ENCODE data around the gene EPB41.
"Not testable (repeated sequence)": the region's sequence is repeated elsewhere in the genome, so short reads cannot be mapped to it uniquely, and the experiment has no call there.

EPB41 gene

GRCh38 chr1:29056256-29056655 is 141.9 kb downstream of the EPB41 start:
- no peak for FAIRE-seq

- no peak for FAIRE-seq
These were observed 143.3 kb downstream of the EPB41 start for GRCh38 chr1:29057700-29058099.

- FAIRE-seq = no peak
These were observed 148.0 kb downstream of the EPB41 start for GRCh38 chr1:29062157-29062942.

GRCh38 chr1:29064064-29064463 is 149.7 kb downstream of the EPB41 start:
- no peak for FAIRE-seq

- no peak for FAIRE-seq
These were observed 162.8 kb downstream of the EPB41 start for GRCh38 chr1:29077155-29077554.

GRCh38 chr1:29079916-29080629 is 165.7 kb downstream of the EPB41 start:
- FAIRE-seq = not testable (repeated sequence)

GRCh38 chr1:29081201-29081600 is 166.8 kb downstream of the EPB41 start:
- no peak for FAIRE-seq

GRCh38 chr1:29082519-29082918 is 168.2 kb downstream of the EPB41 start:
- no peak for FAIRE-seq

GRCh38 chr1:29083317-29084195 is 169.2 kb downstream of the EPB41 start:
- FAIRE-seq = peak; percentile 82

GRCh38 chr1:29084196-29084521 is 169.8 kb downstream of the EPB41 start:
- FAIRE-seq = no peak

GRCh38 chr1:29090937-29091618 is 176.7 kb downstream of the EPB41 start:
- no peak for FAIRE-seq

- FAIRE-seq = not testable (repeated sequence)
These were observed 178.3 kb downstream of the EPB41 start for GRCh38 chr1:29092704-29093103.

GRCh38 chr1:29094433-29094832 is 180.1 kb downstream of the EPB41 start:
- FAIRE-seq = no peak

- FAIRE-seq = no peak
These were observed 180.6 kb downstream of the EPB41 start for GRCh38 chr1:29094954-29095353.

- FAIRE-seq = no peak
These were observed 182.0 kb downstream of the EPB41 start for GRCh38 chr1:29096231-29096886.

- no peak for FAIRE-seq
These were observed 184.9 kb downstream of the EPB41 start for GRCh38 chr1:29099286-29099685.

- FAIRE-seq = no peak
These were observed 186.1 kb downstream of the EPB41 start for GRCh38 chr1:29100487-29100886.

- FAIRE-seq = no peak
These were observed 191.5 kb downstream of the EPB41 start for GRCh38 chr1:29105822-29106221.

GRCh38 chr1:29108041-29108440 is 193.7 kb downstream of the EPB41 start:
- not testable (repeated sequence) for FAIRE-seq

GRCh38 chr1:29112705-29113412 is 198.5 kb downstream of the EPB41 start:
- FAIRE-seq = no peak

GRCh38 chr1:29113413-29114117 is 199.2 kb downstream of the EPB41 start:
- no peak for FAIRE-seq

Data from endometrium (tissue), 2 donors.